Activated CD4-positive, alpha-beta T cell treated with anti-CD3 and anti-CD28 coated beads, Interleukin-2, amount 50 U/mL, for 1 hour (primary cell): ENCODE data around the gene MPP7.
A peak's percentile ranks its signal among the peaks of the same experiment; 100 is the strongest.

ENCODE experiments used
- DNase-seq: peaks from one replicate; pipeline ENCODE4 v3.0.0-alpha.2; 2020

The MPP7 gene

GRCh38 chr10:28304032-28304571, 1.2 kb upstream of the MPP7 start:
- DNase-seq = no peak

GRCh38 chr10:28302012-28302637, 739 bp downstream of the MPP7 start:
- DNase-seq = no peak

GRCh38 chr10:28300027-28300426, 2.8 kb downstream of the MPP7 start:
- peak; percentile 26 for DNase-seq

GRCh38 chr10:28298951-28299350, 3.9 kb downstream of the MPP7 start:
- no peak for DNase-seq

- no peak for DNase-seq
Observed at GRCh38 chr10:28296023-28296422, 6.8 kb downstream of the MPP7 start.

GRCh38 chr10:28295336-28295735, 7.5 kb downstream of the MPP7 start:
- DNase-seq = no peak

GRCh38 chr10:28294809-28295208, 8.1 kb downstream of the MPP7 start:
- DNase-seq = no peak

- no peak for DNase-seq
Observed at GRCh38 chr10:28294169-28294532, 8.7 kb downstream of the MPP7 start.

DNA sequence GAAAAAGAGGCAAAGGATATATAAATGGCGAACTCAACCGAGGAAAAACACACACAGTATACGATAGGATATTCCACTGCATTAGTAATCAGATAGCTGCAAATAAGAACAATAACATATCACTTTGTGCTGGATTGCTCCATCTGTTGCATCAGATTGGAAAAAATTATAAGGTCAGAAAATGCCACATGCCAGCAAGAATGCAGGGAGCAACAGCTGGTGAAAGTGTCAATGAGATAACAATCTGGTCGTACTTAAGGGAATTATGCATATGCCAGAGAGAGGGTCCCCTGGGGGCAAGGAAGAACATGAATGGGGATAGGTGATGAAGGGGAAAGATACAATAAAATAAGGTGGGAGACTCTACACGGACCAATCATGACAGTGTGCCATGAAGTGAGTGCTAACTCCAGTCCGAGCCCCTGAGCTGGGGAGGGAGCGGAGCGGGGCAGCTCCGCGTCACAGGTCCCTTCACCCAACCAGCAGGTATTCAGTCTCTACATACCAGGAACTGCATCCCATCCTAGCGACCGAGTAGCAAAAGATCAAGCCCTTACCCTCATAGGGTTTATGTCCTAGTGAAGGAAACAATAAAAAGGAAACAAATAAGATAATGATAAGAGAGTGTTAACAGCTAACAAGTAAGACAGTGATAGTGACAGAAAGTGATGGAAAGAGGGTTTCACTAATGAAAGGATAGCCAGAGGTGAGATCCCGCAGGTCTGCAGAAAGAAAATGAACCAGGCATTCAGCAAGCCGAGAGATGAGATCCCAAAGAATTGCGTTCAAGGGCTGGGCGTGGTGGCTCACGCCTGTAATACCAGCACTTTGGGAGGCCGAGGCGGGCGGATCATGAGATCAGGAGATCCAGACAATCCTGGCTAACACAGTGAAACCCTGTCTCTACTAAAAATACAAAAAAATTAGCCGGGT, 9.4 kb downstream of the MPP7 start:
- no peak for DNase-seq

DNA sequence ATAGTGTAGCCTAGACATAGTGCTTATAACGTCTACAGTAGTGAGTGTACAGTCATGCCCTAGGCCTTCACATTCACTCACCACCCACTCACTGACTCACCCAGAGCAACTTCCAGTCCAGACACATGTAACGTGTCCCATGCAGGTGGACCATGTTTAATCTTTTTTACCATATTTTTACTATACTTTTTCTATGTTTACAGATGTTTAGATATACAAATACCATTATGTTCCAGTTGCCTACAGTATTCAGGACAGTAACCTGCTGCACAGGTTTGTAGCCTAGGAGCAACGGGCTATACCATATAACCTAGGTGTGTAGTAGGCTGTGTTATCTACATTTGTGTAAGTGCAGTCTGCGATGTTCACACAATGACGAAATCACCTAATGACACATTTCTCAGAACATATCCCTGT, 11.0 kb downstream of the MPP7 start:
- no peak for DNase-seq

DNA sequence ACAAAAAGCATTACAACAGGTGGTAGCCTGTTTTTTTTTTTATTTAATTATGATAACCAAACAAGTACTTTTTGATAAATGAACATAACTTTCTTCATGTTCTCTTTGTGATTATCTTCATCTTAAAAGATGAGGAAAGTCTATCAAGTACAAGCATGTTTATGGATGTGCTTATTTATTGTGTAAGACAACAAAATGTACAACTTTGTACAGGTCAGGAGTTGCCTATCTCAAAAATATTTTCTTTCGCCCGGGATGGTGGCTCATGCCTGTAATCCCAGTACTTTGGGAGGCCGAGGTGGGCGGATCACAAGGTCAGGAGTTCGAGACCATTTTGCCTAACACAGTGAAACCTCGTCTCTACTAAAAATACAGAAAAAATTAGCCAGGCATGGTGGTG, 17.0 kb downstream of the MPP7 start:
- no peak for DNase-seq

GRCh38 chr10:28284126-28284525, 18.7 kb downstream of the MPP7 start:
- no peak for DNase-seq

DNA sequence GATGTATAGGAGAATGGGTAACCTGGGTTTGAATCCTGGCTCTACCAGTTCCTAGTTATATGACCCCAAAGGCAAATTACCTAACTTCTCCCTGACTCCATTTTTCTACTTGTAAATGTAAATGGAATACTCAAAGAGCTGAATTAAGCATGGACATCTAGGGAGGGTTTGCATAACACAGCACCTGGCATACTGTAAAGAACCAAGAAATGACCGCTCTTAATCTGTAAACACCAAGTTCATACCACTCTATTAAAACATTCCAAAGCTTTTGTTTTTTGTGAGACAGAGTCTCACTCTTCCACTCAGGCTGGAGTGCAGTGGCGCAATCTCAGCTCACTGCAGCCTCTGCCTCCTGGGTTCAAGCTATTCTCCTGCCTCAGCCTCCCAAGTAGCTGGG, 19.6 kb downstream of the MPP7 start:
- no peak for DNase-seq

DNA sequence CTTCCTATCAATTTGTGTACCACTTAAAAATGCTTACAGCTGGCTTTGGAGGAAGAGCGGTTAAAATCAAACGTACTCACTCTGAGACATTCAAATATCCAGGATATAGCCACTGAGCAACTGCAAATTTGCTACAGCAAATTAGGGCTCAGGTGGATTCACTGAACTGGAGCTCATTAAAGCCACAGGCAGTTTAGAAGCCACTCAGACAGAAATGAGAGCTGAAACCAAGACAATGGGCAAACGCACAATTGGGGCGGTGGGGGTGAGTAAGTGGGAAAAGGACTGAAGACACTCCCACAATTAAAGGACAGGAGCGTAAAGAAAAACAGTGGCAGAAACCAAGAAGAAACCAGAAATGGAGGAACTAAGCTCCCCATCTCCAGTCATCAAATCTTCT, 20.5 kb downstream of the MPP7 start:
- no peak for DNase-seq

DNA sequence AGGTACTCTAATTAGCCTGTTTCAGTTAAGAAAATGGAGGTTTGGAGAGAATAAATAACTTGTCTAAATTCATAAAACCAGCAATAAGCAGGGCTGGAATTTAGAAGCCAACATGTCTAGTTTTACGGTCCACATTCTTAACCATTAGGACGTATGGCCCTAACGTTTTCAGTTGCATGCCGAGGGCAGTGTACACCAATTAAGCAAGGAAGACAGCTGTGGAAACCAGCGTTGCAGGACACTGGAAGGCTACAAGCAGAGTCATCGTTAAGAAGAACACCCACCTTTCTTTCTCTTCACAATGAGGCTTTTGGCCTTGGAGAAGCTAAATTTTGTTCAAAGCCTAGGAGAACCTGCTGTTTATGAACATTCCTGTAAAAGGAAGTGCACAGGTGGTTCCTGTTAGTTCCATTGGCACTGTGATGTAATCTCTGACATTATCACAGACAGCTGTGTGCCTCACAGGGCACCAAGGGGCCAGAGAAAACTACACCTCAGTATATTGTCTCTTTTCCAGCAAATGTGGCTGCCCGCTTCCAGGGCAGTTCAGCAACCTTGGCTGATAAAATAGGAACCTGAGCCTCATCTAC, 21.0 kb downstream of the MPP7 start:
- no peak for DNase-seq

DNA sequence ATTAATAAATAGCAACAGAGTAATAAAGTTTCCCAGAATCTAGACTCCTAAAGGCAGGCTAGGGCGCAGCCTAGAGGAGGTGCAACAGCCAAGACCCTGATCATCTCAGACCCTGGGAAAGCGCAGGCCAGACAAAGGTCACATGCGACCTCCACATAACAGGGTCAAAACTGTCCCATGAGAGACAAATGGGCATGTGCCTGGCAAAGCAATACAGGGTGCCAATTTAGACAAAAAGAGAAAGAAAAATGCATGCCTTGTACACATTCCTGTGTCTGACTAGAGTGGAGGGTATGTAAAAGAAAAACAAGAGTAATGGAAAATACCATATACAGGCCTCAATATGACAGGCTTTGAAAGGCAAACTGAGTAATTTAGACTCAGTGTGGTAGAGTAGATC, 22.2 kb downstream of the MPP7 start:
- no peak for DNase-seq

GRCh38 chr10:28279878-28280277, 23.0 kb downstream of the MPP7 start:
- DNase-seq = no peak

DNA sequence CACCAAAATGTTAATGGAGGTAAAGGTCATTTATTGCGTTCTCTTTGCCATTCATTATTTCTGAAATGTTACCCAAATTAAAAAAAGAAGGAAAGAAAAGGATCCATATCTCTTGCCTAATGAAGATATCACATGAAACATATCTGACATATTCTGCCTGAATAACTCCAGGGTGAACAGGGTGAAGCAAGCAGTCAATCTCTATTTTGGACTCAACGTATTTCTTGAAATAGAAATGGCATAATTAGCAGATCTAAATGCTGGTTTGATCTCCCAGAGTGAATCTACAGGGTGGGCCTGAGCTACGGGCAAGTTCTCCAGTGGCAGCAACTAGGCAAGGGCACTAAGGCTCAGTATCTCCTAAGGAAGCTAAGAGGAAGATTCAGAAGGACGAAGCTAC, 24.0 kb downstream of the MPP7 start:
- DNase-seq = no peak

DNA sequence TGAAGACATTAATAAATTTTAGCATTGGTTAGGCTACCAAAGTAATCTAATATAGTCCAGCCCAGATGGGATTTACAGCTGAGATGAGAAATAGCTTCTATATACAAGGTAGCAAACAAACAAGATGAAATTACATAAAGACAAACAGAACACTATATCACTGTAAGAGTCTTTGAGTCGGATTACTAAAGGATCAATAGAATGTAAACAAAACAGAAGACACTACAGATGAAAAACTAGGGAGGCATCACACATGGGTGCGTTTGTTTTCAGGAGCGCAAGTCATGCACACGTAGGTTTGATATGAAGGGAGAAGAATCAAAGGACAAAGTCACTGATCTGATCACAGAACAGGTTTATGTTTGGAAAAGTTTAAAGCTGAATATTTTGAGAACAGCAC, 26.5 kb downstream of the MPP7 start:
- DNase-seq = no peak

GRCh38 chr10:28274475-28274874, 28.4 kb downstream of the MPP7 start:
- no peak for DNase-seq

GRCh38 chr10:28273343-28273742, 29.5 kb downstream of the MPP7 start:
- no peak for DNase-seq

DNA sequence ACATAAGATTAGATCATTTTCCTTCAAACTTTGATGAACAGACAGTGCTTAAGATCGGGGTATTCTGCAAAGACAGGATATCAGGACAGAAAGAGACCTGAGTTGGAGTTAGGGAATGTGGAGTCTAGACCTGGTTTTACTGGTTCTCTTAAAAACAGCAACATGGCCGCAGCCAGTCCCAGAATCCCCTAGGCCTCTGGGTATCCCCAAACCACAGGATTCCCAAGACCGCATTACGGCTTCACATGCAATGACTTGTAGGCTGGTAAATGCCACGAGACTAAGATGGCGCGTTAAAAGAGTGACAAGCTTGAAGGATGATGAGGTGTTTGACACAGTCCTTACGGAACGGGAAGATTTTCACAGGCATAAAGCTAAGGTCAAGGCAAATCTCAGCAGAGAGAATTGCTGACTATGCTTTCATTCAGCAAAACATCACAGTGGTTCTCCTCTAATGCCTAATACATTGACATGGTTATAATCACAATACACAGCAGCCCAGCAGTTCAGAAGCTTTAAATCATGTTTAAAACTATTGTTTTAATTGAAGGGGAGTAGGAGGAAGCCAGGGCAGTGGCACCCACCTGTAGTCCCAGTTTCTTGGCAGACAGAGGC, 32.9 kb downstream of the MPP7 start:
- DNase-seq = no peak

DNA sequence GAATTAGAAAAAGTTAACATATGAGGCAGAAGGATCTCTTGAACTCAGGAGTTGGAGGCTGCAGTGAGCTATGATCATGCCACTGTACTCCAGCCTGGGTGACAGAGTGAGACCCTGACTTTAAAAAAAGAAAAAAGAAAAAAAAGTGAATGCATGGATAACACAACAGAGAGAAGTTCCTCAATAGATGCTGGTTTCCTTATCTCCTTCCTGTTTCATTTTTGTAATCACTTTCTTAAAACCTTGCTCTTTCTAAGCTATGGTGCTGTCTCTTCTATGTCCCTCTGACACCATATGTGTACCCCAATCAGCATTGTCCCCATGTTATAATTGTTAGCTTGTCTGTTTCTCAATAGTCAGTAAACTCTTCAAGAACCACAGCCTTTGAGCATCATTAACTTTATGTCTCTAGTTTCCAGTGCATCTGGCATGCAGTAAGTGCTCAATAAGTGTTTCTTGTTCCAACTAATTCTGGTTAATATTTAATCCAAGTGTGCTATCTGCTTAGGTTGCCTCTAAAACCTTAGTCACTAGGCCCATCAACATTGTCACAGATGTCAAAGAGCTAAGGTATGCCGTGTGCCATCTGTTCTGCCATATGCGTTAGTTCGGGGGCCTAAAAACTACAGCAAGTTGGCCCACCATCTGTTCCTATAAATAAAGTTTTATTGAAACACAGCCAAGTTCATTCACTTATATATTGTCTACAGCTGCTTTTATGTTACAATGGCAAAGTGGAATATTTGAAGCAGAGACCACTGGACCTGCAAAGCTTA, 36.2 kb downstream of the MPP7 start:
- no peak for DNase-seq
